ENCODE data around the gene ABCD3.
"Not testable (repeated sequence)": the region's sequence is repeated elsewhere in the genome, so short reads cannot be mapped to it uniquely, and the experiment has no call there.

ABCD3 gene

DNA sequence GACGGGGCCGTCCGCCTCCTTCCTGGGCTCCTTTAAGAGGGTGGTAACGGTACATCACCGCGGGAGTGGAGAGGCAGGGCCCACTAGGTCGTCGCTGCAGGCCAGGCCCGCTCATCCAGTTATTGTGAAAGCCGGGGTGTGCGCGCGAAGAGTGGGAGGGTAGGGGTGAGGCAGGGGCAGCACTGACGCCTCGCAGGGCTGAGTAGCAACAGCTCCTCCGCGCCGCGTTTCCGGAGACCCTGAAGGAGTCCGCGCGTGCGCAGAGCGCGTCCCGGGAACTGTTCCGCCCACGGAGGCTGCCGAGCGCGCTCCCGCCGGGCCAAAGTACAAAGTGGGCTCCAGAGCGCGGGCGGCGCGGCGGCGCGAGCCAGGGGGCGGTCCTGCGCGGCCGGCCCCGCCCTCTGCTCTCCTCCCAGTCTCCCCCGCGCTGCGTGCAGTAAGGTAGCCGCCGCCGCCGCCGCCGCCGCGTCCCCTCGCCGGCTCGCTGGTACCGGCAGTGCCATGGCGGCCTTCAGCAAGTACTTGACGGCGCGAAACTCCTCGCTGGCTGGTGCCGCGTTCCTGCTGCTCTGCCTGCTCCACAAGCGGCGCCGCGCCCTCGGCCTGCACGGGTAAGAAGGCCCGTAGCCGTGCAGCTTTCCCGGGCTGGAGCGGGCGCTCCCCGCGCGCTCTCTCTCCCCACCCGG, at the start of gene ABCD3:
ABCD3 (plus strand) TSS at position 412 of the 686 bp plus-strand sequence; CDS start at position 502, 90 bp downstream.
- peaks cover 44% of the 10 kb centered on the region for H3K4me1 Mint-ChIP-seq (ENCODE audit: low read depth)
- DNase-seq: peak; percentile 98
- peaks cover 7% of the 10 kb centered on the region for H3K27me3 Mint-ChIP-seq
- no peaks in the 10 kb centered on the region for H3K9me3 Mint-ChIP-seq
- peaks cover 26% of the 10 kb centered on the region for H3K36me3 Mint-ChIP-seq (ENCODE audit: low read depth)
- H3K27ac Mint-ChIP-seq: peak within 1 kb of the TSS; percentile 91
- H3K4me3 Mint-ChIP-seq: no peak within 1 kb of the TSS

DNA sequence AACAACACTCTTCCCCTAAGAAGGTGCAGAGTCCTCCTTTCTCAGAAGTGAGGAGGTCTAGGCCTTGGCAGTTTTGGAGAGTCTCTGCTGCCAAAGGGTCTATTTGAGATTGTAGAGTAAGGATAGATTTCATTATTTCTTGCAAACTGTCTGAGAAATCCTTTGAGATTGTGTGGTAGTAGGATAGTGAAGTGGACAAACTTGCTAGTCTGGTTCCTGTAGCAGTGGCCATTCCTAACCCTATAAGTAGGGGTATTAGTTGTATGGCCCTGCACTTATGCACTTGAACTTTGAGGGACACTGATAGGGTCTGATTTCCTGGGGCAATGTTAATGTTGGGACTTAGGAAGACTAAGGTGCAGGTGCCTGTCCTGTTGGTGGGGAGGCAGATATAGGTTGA, 45.4 kb upstream of the ABCD3 start:
- not testable (repeated sequence) for H3K36me3 Mint-ChIP-seq (ENCODE audit: low read depth); H3K4me3 Mint-ChIP-seq; DNase-seq; H3K27ac Mint-ChIP-seq; H3K4me1 Mint-ChIP-seq (ENCODE audit: low read depth); H3K9me3 Mint-ChIP-seq
- H3K27me3 Mint-ChIP-seq: peaks cover 25% of the 10 kb centered on the region

DNA sequence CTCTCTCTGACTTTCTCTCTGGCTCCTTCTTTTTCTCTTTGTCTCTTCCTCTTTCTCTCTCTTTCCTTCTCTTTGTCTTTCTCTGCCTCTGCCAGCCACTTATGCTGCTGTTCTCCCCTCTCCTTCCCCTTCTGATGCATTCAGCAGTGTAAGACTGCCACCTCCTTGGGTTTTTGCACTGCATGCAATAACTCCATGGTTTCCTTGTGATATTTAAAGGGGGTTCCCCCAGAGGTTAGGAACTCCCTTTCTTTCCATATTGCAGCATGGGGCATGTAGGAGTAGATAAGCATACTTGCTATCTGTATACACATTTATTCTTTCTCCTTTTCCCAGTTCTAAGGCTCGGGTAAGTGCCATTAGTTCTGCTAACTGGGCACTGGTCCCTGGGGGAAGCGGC, 44.9 kb upstream of the ABCD3 start:
- not testable (repeated sequence) for H3K36me3 Mint-ChIP-seq (ENCODE audit: low read depth); H3K9me3 Mint-ChIP-seq; DNase-seq; H3K4me1 Mint-ChIP-seq (ENCODE audit: low read depth); H3K27ac Mint-ChIP-seq; H3K4me3 Mint-ChIP-seq
- peaks cover 21% of the 10 kb centered on the region for H3K27me3 Mint-ChIP-seq

DNA sequence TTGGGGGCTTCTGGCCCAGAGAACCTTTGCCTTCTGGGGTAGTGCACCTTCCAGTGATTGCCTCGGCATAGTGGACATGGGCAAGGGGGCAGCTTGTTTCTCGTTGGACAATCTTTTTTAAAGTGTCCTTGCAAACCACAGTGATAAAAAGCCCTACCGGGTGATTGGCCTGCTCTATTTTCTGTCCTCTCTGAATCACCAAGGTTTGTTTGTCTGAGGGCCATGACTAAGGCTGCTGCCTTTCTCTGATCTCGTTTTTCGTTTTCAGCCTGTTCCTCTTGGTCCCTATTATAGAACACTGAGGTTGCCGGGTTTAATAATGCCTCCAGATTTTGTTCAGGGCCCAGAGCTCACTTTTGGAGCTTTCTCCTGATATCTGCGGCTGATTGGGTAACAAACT, 42.5 kb upstream of the ABCD3 start:
- not testable (repeated sequence) for H3K9me3 Mint-ChIP-seq; H3K4me1 Mint-ChIP-seq (ENCODE audit: low read depth); H3K27ac Mint-ChIP-seq; H3K4me3 Mint-ChIP-seq; H3K36me3 Mint-ChIP-seq (ENCODE audit: low read depth); DNase-seq
- H3K27me3 Mint-ChIP-seq: peaks cover 15% of the 10 kb centered on the region

DNA sequence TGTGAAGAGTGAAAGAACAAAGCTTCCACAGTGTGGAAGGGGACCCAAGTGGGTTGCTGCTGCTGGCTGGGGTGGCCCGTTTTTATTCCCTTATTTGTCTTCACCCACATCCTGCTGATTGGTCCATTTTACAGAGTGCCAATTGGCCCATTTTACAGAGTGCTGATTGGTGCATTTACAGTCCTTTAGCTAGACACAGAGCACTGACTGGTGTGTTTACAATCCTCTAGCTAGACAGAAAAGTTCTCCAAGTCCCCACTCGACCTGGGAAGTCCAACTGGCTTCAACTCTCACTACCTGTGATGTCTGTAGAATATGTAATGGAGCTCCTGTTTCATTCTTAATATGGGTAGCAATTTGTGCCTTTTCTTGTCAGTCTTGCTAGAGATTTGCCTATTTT, 39.7 kb upstream of the ABCD3 start:
- H3K4me3 Mint-ChIP-seq; H3K36me3 Mint-ChIP-seq (ENCODE audit: low read depth); DNase-seq; H3K27ac Mint-ChIP-seq; H3K9me3 Mint-ChIP-seq: not testable (repeated sequence)
- Mint-ChIP-seq H3K27me3 (peaks cover 13% of the 10 kb centered on the region), H3K4me1 (ENCODE audit: low read depth) (peaks cover 15% of the 10 kb centered on the region)

DNA sequence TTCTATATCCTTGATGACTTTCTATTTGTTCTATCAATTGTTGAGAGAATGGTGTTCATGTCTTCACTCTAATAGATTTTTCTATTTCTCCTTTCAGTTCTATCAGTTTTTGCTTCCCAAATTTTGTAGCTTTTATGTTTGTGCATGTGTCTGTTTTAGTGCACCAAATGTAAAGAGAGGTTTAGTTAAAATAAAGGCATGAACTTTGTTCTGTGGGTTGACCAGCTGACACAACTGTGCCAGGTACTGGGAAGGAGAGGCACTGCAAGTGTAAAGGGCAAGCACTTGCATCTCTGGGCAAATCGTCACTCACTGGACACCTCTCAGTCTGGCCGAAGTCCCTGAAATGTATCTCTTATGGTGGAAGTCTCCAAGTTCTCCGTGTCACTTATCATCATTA, 38.6 kb upstream of the ABCD3 start:
- Mint-ChIP-seq H3K27me3 (peaks cover 13% of the 10 kb centered on the region), H3K4me3 (no peak overlapping the region), H3K9me3 (no peaks in the 10 kb centered on the region), H3K4me1 (ENCODE audit: low read depth) (peaks cover 26% of the 10 kb centered on the region), H3K36me3 (ENCODE audit: low read depth) (no peaks in the 10 kb centered on the region), H3K27ac (no peak overlapping the region)
- no peak for DNase-seq

DNA sequence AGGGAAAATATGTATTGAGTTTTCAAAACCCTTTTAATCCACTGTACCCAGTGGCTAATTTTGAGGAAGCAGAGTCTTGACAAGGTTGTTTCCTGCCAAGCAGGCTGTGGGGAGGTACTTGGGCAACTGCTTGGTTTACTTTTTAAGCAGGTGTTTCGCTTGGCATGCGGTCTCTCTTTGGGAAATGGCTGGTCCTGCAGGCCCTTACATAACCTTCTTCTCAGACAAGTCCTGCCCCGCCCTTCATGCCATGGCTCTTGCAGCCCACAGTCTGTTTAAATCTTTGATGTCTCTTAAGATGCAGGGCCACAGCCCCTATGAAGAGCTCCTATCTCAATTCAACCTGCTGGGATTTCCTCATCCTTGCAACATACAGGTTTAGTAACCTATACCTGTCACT, 36.0 kb upstream of the ABCD3 start:
- Mint-ChIP-seq H3K36me3 (ENCODE audit: low read depth) (no peaks in the 10 kb centered on the region), H3K4me1 (ENCODE audit: low read depth) (peaks cover 47% of the 10 kb centered on the region), H3K4me3 (no peak overlapping the region), H3K27ac (no peak overlapping the region), H3K9me3 (no peaks in the 10 kb centered on the region), H3K27me3 (peaks cover 8% of the 10 kb centered on the region)
- DNase-seq: no peak

DNA sequence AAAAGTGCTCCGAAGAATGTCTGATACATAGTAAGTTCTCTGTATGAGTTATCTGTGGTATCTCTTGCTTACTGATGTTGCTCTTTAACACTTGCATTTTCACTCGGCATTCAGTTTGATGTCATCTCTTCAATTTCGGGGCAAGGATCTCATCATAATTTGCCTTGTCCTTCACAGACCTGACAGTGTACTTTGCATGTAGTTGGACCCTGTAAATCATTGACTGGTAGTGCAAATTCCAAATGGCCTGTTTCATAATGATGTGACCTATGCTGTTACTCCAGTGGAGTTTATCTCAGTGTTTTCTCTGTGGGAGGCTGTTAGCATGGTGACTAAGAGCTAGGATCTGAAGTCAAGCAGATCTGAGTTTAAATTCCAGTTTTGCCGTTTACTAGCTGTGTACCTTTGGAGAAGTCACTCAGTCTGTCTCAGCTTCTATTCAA, 34.2 kb upstream of the ABCD3 start:
- H3K36me3 Mint-ChIP-seq (ENCODE audit: low read depth): no peaks in the 10 kb centered on the region
- peaks cover 6% of the 10 kb centered on the region for H3K27me3 Mint-ChIP-seq
- peak overlapping the region; percentile 66 for H3K4me3 Mint-ChIP-seq
- H3K9me3 Mint-ChIP-seq: peaks cover 3% of the 10 kb centered on the region
- peaks cover 54% of the 10 kb centered on the region for H3K4me1 Mint-ChIP-seq (ENCODE audit: low read depth)
- no peak for DNase-seq
- H3K27ac Mint-ChIP-seq: peak overlapping the region; percentile 98

DNA sequence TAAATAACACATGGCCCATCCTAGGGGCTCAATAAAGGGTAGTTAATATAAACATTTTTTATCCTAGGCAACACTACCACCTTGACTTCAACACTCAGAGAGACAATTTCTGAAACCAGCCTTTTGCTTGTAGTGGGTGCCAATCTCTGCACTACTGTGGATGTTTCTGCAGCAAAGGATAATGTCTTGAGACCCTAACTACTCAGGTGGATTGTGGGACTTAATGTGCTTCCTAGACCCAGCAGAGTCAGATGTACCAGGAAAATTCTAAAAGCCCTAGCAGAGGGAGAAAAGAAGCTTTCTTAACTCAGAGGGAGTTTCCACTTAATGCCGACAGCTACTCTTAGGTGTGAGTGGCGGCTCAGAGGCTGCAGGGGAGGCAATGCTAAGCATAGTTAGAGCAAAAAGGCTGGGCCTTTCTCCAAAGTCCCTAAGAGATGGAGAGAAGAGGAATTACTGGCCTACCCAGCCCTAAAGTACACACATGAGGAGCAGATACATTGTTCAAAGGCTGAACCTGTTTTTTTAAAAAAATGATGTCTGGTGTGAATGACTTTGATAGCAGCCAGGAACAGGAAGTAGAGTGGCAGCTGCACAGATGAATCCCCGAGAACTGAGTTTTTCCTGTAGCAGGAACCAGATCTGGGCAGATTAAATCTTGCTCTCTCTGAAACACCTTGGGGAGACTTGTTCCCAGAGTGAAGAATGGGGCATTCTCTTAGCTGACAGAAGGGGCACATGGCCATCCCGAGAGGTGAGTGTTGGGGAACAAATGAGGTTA, 33.5 kb upstream of the ABCD3 start:
- Mint-ChIP-seq H3K27ac (peak overlapping the region; percentile 98), H3K4me3 (peak overlapping the region; percentile 66), H3K36me3 (ENCODE audit: low read depth) (peaks cover 1% of the 10 kb centered on the region), H3K4me1 (ENCODE audit: low read depth) (peaks cover 50% of the 10 kb centered on the region), H3K27me3 (peaks cover under 1% of the 10 kb centered on the region), H3K9me3 (peaks cover 8% of the 10 kb centered on the region)
- no peak for DNase-seq

DNA sequence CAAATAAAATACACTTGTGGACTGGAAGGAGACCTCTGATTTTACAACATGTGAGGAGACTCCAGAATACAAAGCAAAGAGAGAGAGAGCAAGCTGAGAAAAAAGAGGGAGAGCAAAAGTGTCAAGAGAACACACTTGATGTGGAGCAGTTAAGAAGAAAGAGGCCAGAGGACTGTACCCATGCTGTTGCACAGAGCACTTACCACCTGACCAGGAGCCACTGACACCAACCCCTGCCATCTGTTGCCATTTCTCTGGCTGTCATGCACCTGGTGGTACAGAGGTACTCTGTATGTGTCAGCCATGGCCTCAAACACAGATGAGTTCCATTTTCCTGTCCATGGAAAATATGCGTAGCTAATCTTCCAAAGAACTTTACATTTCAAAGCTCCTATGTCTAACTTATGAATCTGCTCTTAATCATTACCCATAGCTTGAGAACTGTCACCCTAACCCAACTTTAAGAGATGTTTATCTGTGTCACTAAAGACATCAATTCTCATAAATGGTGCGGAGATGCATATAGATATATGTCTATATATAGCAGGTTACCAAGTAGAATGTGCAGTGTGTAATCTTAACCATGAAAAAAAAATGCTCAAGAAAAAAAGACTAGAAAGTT, 32.8 kb upstream of the ABCD3 start:
- peaks cover 50% of the 10 kb centered on the region for H3K4me1 Mint-ChIP-seq (ENCODE audit: low read depth)
- H3K36me3 Mint-ChIP-seq (ENCODE audit: low read depth): peaks cover 1% of the 10 kb centered on the region
- peaks cover 11% of the 10 kb centered on the region for H3K9me3 Mint-ChIP-seq
- H3K4me3 Mint-ChIP-seq: peak overlapping the region; percentile 66
- no peaks in the 10 kb centered on the region for H3K27me3 Mint-ChIP-seq
- H3K27ac Mint-ChIP-seq: peak overlapping the region; percentile 98
- DNase-seq: peak; percentile 40

DNA sequence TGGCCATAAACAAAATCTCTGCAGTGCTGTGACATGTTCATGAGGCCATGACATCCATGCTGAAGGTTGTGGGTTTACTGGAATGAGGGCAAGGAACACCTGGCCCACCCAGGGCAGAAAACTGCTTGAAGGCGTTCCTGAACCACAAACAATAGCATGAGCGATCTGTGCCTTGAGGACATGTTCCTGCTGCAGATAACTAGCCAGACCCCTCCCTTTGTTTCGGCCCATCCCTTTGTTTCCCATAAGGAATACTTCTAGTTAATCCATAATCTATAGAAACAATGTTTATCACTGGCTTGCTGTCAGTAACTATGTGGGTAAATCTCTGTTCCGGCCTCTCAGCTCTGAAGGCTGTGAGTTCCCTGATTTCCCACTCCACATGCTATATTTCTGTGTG, 28.9 kb upstream of the ABCD3 start:
- no peak for DNase-seq
- peaks cover 1% of the 10 kb centered on the region for H3K36me3 Mint-ChIP-seq (ENCODE audit: low read depth)
- H3K27me3 Mint-ChIP-seq: peaks cover 15% of the 10 kb centered on the region
- no peak overlapping the region for H3K4me3 Mint-ChIP-seq
- peaks cover 11% of the 10 kb centered on the region for H3K9me3 Mint-ChIP-seq
- peaks cover 33% of the 10 kb centered on the region for H3K4me1 Mint-ChIP-seq (ENCODE audit: low read depth)
- no peak overlapping the region for H3K27ac Mint-ChIP-seq

DNA sequence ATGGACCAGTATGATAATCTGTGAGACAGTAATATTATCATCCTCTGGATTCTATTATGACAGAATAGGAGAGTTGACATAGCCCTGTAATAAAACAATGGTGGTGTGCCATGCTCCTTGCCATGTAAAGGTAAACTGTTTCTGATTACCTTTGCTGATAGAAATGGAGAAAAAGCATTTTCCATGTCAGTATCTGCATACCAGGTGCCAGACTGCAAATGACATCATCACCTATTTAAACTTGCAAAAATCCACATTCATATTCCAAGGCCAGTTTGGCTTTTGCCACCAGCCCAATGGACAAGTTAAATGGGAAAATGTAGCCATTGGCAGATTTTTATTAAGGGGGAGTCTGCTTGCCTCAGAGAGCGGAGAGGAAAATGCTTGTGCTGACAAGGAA, 23.9 kb upstream of the ABCD3 start:
- H3K4me3 Mint-ChIP-seq: no peak overlapping the region
- peaks cover 7% of the 10 kb centered on the region for H3K9me3 Mint-ChIP-seq
- no peak for DNase-seq
- H3K27me3 Mint-ChIP-seq: peaks cover 17% of the 10 kb centered on the region
- peaks cover under 1% of the 10 kb centered on the region for H3K36me3 Mint-ChIP-seq (ENCODE audit: low read depth)
- peaks cover 2% of the 10 kb centered on the region for H3K4me1 Mint-ChIP-seq (ENCODE audit: low read depth)
- H3K27ac Mint-ChIP-seq: no peak overlapping the region

DNA sequence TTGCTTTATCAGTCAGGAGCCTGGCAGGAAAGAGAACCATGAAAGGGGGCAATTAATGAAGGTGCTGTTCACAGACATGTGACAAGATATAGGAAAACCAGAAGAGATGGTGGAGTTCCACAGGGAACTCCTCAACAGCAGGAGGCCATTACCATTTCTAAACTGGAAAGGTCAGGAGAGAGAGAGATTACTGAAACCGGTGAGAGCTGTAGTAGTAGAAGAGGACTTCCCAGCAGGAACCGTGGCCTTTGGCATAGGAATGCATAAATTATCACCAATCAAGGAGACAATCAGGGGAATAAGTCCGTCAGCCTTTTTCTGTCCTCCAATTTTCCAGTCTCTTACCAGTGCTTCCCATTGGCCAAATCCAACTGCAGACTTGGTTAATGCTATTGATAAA, 23.0 kb upstream of the ABCD3 start:
- no peak overlapping the region for H3K27ac Mint-ChIP-seq
- no peaks in the 10 kb centered on the region for H3K36me3 Mint-ChIP-seq (ENCODE audit: low read depth)
- H3K9me3 Mint-ChIP-seq: no peaks in the 10 kb centered on the region
- DNase-seq: no peak
- H3K4me1 Mint-ChIP-seq (ENCODE audit: low read depth): peaks cover 2% of the 10 kb centered on the region
- H3K27me3 Mint-ChIP-seq: peaks cover 17% of the 10 kb centered on the region
- H3K4me3 Mint-ChIP-seq: no peak overlapping the region

DNA sequence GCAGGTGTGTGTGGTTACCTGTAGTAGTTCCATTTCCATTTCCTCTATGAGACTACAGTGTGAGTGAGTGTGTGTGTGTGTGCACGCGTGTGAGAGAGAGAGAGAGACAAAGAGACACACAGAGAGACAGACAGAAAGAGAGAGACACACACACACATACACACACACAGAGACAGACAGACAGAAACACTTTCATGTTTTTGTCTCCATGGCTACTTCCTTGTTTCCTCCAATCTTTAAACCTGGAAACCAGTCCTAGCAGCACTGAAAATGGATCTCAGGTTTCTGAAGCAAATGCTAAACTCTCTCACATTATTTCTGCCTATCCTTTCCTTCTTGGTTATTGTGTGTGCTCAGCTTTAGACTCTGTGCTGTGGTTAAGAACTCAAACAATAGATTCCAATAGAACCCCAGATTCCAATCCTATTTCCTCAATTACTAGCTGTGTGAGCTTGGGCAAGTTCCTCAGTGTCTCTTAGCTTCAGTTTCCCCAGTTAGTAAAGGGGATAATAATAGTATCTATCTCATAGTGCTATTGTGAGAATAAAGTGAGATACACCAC, 22.4 kb upstream of the ABCD3 start:
- no peak overlapping the region for H3K4me3 Mint-ChIP-seq
- DNase-seq: no peak
- no peaks in the 10 kb centered on the region for H3K36me3 Mint-ChIP-seq (ENCODE audit: low read depth)
- H3K27me3 Mint-ChIP-seq: peaks cover 19% of the 10 kb centered on the region
- H3K4me1 Mint-ChIP-seq (ENCODE audit: low read depth): peaks cover 2% of the 10 kb centered on the region
- H3K9me3 Mint-ChIP-seq: no peaks in the 10 kb centered on the region
- no peak overlapping the region for H3K27ac Mint-ChIP-seq

Data from activated T-cell treated with anti-CD3 and anti-CD28 coated beads, Interleukin-2, amount 50 U/mL, for 24 hours (primary cell).